ELF-1 (cell line): ENCODE results near the gene IL17REL.

Experiments used
- DNase-seq: peaks from one replicate; pipeline ENCODE4 v3.0.0-alpha.2; 2016; ENCODE audit warnings: low read depth, low spot score

Gene IL17REL

DNA sequence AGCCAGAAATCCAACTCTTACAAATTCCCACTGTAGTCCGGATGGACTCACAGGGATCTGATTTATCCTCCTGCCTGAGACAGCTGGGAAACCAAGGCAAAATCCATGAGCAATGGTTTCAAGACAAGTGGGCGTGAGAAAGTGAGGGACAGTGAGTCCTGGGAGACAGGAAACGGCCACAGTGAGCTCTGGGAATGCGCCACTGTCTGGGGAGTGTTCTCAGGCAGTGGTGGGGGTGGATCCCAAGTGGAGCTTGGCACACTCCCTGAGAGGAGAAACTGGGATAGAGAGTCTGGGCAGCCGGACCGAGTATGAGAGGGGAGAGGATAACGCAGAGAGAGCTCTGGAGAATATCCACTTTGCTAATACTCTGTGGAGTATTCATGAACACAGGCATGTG, 9.8 kb downstream of the IL17REL start:
- no peak for DNase-seq

DNA sequence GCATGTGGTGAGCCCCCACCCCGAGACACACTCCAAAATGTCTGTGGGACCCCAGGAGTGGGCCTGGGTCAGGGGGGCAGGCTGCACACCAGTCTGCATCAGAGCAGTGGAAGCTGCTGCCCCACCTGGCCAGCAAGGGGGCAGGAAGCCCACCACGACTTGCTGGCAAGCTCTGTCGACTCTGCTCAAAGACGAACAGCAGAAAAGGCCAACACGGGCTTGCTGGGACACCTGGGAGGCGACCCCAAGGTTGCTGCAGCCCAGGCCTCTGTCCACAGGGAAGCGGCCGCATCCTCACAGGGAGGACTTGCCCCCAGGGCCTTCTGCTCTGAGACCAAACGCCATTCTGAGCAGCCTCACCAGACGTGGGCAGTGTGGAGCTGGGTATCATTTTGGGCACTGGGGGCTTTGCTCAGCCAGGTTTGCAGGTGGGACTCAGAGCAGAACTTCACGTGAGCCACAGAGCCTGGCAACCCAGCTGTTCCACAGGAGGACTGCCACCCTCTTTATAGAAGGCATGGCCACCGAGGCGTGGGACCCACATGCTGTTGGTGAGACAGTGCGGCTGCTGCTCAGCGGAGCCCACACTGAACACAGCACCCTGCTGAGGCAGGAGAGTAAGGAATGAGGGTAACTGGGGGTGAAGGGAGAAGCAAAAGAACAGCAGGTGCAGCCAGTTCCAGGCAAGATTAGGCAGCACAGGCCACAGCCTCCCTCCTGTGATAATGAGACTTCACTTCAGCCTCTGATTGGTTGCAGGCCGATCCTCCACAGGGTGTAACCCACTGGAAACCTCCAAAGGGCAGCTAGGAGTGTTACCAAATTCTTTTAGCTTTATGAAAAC, 11.0 kb downstream of the IL17REL start:
- peak; percentile 32 for DNase-seq

DNA sequence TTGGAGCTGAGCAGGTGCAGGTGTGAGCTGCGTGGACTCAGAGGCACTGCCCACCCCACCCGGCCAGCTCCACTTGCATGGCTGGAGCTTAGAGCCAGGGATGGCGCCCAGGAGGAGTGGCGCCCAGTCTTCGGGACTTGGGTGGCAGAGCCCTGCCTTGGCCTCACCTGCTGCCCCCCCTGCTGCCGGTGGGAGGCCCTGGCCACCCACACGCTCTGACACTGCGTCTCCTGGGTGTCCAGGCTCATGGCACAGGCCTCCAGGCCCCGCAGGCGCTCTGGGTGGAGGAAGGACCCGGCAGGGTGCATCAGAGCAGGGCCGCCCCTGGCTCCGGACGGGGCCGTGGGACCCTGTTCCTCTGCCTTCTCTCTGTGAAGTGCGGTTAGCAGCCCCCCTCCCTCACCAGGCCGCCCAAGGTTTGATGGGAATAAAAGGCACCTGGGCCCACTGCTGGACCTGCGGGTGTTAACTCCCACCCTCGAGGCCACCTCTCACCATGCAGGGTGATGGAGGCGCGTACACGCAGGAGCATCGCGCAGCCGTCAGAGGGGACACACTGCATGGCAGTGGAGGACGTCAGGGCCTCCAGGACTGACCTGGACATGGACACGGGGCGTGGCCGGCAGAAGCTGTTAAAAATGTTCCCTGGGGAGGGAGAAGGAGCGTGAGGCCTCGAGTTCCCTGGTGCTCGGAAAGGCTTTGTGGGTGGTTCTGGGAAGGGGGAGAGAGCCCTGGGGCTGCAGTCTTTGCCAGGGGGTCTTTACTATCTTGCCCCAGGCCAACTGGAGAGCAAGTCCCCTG, 11.8 kb downstream of the IL17REL start:
- DNase-seq, result no peak

DNA sequence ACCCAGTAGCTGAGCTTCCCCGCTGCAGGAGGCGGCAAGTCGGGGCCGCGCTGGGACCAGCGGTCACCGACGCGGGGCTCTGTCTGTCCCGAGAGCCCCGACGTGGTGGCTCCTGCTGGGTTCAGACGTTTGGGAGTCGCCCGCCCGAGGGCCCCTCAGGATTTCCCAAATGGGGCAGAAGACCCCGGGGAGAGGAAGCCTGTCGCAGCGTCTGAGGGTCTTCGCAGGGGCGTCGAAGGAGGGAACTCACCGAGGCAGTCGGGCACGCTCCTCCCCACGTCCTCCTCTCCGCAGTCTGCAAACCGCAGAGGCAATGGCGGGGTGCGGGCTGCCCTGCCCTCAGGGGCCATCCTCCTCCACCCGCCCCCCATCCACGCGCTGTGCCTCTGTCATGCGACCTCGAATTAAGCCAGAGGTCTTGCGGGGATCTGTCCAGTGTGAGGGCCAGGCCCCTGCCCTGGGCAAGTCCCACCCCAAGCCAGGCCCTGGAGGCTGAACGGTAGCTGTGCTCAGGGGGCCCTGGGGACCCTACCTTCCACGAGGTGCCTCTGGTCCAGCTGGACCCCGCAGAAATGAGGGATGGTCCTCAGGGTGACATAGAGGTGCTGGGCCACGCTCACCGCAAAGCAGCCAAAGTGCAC, 12.5 kb downstream of the IL17REL start:
- DNase-seq, result peak; percentile 52

DNA sequence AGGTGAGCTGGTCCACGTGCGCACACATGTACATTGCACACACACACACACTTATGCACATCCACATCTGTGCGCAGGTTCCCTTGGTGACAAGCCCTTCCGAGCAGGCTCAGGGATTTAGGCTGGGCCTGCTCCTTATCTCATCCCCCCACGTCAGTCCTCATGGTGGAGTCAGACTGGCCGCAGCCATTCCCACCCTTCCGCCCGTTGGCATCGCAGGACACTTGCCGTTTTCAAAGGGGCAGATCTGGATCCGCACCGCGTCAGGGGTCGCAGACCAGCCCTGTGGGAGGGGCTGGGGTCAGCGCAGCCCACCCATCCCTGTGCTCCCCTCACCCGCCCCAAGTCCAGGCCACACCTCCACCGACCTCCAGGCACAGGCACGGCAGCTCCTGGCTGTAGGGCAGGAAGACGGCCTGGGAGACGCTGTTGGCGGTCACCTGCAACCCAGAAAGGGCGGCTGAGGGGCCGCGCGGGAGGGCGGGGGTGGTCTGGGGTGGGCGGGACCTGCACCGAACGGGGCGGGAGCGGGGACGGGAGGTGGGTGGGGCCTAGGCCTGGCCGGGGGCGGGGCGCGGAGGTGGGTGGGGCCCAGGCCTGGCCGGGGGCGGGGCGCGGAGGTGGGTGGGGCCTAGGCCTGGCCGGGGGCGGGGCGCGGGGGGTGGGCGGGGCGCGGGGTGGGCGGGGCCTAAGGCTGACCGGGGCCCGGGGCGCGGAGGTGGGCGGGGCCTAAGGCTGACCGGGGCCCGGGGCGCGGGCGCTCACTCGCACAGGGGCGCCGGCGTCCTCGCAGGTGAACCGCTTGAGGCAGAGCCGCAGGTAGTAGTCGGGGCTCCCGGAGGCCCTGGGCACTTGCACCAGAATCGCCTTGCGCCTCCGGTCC, 13.3 kb downstream of the IL17REL start:
- DNase-seq, result peak; percentile 51

DNA sequence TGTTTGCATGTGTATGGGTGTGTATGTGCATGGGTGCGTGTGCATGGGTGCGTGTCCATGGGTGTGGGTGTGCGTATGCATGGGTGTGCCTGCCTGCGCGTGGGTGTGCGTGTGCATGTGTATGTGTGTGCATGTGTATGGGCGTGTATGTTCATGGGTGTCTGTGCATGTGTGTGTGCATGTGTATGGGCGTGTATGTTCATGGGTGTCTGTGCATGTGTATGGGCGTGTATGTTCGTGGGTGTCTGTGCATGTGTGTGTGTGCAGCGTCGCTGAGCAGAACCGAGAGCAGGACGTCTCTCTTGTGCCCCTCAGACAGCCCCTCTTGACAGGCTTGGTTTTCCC, 13.9 kb downstream of the IL17REL start:
- DNase-seq, result no peak

DNA sequence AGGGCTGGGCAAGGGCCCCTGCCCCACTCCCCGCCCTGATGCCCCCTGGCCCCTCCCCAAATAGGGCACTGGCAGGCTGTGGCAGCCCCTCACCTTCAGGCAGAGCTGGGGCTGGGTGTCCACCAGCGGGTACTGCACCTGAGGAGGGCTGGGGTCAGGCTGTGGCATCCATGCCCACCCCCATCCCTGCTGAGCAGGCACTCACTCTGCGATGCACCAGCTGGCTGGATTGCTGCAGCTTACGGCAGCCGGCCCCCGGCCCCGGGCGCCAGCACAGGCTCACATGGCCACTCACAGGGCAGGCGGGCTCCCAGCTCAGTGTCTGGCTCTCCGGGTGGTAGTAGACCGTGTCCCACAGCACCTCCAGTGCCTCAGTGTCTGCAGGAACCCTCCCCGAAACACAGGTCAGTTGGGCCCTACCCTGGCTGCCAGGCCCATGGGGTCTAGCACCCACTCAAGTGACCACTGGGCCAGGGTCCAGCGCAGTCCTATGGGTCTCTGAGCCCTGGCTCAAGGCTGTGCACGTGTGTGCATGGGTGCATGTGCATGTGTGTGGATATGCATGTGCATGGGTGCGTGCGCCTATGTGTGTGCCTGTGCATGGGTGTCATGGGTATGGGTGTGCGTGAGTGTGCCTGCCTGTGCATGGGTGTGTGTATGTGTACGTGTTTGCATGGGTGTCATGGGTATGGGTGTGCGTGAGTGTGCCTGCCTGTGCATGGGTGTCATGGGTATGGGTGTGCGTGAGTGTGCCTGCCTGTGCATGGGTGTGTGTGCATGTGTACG, 14.4 kb downstream of the IL17REL start:
- no peak for DNase-seq

DNA sequence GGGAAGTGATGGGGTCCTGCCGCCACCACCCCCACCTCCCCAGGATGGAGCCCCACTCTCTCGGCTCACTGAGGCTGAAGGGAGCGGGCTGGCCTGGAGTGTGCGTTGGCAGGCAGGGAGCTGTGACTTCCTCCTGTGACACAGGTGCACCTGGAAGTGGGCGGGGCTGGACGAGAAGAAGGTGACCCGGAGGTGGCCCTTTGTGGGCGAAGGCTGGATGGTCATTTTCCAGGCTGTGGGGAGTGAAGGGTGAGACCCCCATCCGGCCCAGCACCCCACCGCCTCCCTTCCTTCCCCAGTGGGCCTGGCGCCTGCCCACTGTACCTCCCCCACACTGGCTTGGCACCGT, 15.3 kb downstream of the IL17REL start:
- no peak for DNase-seq

DNA sequence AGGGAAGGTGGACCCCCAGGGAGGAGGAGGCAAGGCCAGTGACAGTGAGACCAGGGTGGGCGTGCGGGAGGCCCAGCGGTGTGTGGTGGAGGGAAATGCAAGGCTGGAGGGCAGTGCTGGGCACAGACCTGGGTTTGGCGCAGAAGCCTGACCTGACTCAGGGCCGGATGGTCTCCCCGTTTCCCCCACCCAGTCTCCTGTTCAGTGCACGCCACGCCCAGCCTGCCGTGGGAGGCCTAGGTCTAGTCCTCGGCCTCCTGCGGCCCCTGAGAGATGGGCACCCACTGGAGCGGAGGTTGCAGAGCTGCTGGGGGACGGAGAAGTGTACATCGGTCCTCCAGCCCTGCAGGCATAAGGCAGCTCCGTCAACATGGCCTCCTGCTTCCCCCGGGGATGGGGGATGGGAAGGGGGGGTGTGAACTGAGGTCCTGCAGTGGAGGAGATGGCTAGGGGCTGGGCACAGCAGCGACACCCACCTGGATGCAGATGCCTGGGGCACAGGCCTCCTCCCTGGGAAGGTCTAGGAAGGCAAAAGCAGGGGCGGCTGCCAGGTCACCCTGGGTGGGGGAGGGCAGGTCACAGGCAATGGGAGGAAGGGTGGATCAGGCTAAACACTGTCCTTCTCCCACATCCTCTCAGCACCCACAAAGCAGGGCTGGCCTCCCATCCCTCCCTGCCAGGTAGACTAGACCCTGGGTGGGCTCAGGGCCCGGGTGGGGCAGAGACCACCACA, 15.9 kb downstream of the IL17REL start:
- DNase-seq, result no peak

DNA sequence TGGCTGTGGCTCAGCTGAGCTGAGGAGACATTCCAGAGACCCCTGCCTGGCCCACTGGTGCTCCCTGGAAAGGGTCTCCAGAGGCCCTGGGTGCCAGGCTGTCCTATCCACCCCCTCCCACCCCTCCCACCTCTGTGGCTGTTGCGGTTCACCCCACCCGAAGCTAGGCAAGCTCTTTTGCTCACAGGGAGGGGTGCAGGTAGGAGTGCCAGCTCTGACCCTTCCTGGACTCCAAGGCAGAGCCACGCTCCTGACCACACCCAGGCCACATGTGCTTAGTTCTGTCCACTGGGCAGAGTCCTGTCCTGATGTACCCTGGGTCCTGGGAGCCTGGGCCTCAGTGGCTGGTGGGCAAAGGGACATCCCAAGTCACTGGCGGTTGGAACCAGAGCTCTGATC, 16.4 kb downstream of the IL17REL start:
- DNase-seq, result no peak

DNA sequence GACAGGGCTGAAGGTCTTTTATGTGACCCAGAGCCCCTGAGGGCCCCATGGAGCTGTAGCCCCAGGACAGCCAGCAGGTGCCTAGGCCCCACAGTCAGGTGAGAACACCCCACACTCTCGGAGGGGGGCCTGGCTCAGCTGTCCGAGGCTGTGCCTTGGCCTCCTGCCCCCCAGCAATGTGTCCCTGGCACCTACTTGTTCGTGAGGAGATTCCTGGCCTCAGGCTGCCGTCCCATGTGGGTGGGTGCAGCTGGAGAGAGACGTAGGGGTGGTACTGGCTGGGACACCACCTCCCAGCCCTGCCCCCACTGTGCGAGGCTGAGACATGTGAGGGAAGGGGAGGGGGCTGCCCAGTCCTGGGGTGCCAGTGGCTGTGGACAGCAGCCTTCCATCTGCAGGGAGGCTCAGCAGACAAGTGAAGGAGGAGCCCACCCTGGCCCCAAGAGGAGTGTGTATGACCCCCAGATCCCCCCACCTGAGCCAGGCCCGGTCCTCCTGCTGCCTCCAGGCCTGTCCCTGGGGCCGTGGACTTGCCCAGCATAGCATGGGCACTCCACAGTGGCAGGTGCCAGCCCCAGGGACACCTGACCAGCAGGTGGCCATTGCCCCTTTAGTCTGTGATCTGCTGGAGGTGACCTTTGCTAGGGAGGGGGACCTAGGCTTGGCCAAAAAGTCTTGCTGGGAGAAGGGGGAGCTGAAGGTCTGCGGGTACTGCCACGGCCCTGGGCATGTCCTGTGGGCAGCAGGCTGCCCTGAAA, 17.0 kb downstream of the IL17REL start:
- DNase-seq, result no peak

DNA sequence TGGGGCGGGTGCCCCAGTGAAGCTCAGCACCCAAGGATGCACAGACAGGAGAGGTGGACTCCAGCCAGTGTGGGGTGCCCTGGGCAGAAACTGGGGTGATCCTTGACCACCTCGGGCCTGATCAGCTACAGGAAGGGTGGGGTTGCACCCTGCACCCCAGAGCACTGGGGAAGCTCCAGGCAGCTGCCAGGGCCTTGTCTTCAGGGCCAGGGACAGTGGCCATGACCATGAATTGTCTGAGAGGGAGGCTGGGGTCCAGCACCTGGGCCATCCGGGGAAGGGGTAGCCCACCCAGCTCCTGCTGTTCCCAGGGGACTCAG, 17.6 kb downstream of the IL17REL start:
- no peak for DNase-seq

DNA sequence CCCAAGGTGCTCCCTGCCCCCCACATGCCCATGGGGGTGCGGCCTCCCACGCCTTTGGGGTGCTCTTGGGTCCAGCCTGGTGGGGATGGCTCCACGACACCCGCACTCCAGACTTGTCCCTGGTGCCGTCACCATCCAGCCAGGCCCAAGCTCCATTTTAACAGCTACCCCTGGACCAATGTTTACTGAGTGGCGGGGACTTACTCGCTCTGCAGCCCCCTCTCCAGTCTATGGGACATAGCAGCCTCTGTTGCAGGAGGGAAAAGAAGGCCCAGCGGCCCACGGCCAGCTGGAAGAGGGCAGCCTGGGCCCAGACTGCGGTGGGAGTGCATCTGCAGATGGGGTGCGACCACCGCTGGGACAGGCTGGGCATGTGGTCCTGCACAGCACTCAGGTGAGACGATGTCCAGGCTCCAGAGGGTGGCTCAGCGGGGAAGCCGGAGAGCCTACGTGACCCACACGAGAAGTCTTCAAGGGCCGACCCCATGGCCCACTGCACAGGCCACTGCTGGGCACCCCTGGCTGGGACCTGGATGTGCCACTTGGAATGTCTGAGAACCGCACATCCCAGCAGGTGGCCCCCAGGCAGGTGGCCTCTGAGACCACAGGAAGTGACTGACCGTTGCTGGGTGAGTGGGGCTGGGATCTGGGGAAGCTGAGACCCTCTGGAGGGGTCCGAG, 18.1 kb downstream of the IL17REL start:
- no peak for DNase-seq

DNA sequence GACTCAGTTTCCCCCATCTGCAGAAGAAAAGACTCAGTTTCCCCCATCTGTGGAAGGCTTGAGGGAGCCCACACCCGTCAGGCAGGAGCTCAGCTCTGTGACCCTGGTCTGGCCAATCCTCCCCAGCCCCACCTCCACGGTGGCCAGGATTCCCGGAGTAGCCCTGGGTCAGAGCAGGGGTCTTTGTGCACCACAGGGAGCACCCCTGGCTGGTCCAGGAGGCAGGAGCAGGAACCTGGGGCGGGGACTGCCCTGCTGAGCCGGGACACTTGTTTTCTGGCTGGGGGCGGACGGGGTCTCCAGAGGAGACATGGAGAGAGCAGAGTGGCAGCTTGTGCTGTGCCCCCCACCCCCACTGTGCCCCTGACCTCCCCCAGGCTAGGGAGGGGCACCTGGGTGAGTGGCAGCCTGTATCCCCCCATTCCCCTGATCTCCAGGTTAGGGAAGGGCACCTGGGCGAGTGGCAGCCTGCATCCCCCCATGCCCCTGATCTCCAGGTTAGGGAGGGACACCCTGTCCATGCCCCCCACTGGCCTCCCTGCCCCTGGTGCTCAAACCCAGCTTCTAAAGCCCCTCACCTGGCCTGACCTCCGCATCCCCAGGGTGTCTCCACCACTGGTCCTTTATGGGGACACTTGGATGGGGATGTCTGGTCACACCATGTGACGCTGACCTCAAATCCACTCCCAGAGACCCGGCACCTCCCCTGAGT, 18.8 kb downstream of the IL17REL start:
- DNase-seq, result no peak

DNA sequence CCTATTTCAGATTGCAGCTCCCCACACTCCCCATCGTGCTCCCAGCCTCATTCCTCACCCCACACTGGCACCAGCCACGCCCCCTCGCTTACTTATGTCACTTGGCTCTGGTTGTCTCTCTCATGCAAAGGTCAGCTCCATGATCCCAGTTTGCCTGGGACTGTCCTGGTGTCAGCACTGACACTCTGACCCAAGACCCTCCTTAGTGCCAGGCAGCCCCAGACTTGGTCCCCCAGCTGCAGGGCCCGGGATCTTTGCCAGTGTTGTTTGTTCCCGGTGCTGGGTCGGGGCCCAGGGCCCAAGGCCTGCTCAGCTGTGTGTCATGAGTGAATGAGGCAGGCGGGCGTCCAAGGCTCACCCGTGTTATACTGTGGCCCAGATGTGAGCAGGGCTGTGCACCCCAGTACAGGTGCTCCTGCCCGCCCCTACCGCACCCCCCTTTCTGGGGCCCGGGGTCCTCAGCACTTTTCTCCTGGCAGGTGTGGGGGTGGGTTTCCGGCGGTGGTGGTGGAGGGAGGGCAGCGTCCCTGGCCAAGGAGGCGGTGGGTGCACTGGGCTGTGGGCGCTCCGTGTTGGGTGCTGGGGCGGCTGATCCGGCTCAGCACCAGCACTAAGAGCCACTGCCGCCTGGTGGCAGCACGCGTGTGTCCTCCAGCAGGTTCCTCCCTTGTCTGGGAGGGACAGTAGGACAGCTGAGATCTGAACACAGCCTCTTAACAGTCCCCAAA, 19.5 kb downstream of the IL17REL start:
- peak; percentile 51 for DNase-seq

DNA sequence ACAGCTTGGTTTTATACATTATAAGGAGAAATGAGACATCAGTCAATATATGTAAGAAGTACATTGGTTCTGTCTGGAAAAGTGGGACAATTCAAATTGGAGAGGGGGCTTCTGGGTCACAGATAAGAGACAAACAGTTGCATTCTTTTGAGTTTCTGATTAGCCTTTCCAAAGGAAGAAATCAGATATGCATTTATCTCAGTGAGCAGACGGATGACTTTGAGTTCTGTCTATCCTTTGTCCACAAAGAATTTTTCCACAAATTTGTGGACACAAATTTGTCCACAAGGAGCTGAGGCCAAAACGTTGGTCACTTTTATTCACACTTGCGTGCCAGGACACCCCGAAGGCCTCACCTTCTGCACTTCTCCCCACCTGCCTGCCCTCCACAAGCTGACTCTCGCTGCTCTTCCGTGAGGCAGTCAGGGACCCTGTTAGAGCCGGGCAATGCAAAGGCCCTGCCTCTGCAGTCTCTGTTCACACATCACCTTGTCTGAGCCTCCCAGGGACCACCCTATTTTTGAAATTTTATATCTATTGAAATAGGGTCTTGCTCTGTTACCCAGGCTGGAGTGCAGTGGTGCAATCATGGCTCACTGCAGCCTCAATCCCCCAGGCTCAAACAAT, 20.5 kb downstream of the IL17REL start:
- no peak for DNase-seq

DNA sequence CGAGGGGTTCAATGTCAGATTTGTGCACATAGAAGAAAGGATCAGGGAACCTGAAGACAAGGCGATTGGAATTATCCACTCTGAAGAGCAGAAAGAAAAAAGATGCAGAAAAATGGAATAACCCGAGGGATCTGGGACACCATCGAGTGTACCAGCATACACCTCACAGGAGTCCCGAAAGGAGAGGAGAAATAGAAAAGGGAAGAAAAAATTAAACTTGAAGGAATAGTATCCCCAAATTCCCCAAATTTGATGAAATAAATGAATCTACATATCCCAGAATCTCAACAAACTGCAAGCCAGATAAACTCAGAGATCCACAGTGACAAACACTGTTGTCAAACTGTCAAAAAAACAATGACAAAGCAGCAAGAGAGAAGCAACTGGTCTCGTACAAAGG, 21.4 kb downstream of the IL17REL start:
- no peak for DNase-seq
